K562 (cell line): ENCODE results near the gene GOLPH3L. TPM values are rescaled to one million over a fixed set of nuclear protein-coding genes. Genes with fewer than 3 reads are reported as not detected.
A peak's percentile ranks its signal among the peaks of the same experiment; 100 is the strongest.

ENCODE experiments used
- ATAC-seq: fragments of 200-7000 bp; cut with Tn5 transposase; 3 replicates; pipeline ENCODE4 v1.9.1; 2020; ENCODE audit warnings: moderate library complexity
- BruUV-seq: library from RNA; stranded (reverse); fragments of 400-500 nt; replicated peaks from 2 replicates; lab custom pipeline; 2021; lab: Mats Ljungman, UMichigan
- CTCF ChIA-PET: fragments of 300-600 bp; formaldehyde crosslinking; extraction: SDS; loops from one replicate; lab custom pipeline; 2021; ENCODE audit warnings: low intra/inter-chr PET ratio; lab: Yijun Ruan, JAX
- POLR2A ChIA-PET: fragments of 300-600, 350-650 bp; sonication (Branson Sonifier 250); formaldehyde crosslinking; extraction: SDS; loops from one replicate; lab custom pipeline; 2021; ENCODE audit warnings: antibody characterized with exemption, inconsistent platforms; lab: Yijun Ruan, JAX
- DNase-seq, 4 experiments: peaks; one replicate each; pipeline versions ENCODE4 v3.0.0 to v3.0.0-alpha.2; 2011 to 2018; ENCODE audit warnings: low spot score in 3 of 4, mixed read lengths in 3 of 4; ENCODE audit errors: extremely low read depth in 1 of 4
- FAIRE-seq: peaks from 2 replicates; lab custom pipeline; 2011; peaks lifted over from hg19 to GRCh38; lab: Jason Lieb, UNC
- H2AFZ ChIP-seq: 2 replicates; pipeline ENCODE4 v1.6.0; 2011; ENCODE audit warnings: low read depth, low read length, control low read depth, inconsistent platforms
- H3K27ac ChIP-seq: fragments of 200-600 bp; 3 replicates; pipeline ENCODE4 v1.8.0; 2011; ENCODE audit warnings: low read depth, mild to moderate bottlenecking, control low read depth, inconsistent platforms, low read length, moderate library complexity, mixed read lengths; ENCODE audit errors: extremely low read depth
- H3K27me3 ChIP-seq, 2 experiments: fragments of 300-600 bp in 1 of 2; 2 replicates in 1 of 2; 3 replicates in 1 of 2; pipeline versions ENCODE4 v1.6.0 to v1.8.0; 2011; ENCODE audit warnings: inconsistent platforms in 2 of 2, low read length in 2 of 2, mild to moderate bottlenecking in 1 of 2, mixed read lengths in 1 of 2, moderate library complexity in 1 of 2; ENCODE audit not compliant: control insufficient read depth in 2 of 2, insufficient read depth in 2 of 2
- H3K36me3 ChIP-seq: fragments of 300-600 bp; 3 replicates; pipeline ENCODE4 v1.8.0; 2011; ENCODE audit warnings: mild to moderate bottlenecking, low read length, inconsistent platforms; ENCODE audit not compliant: control insufficient read depth, insufficient read depth
- H3K4me1 ChIP-seq, 2 experiments: fragments of 200-600 bp in 1 of 2; replicated peaks in 1 of 2; 2 replicates in 1 of 2; 3 replicates in 1 of 2; pipeline versions ENCODE4 v1.5.1 to v1.8.0; 2011; ENCODE audit warnings: inconsistent platforms in 2 of 2, low read length in 2 of 2, mild to moderate bottlenecking in 1 of 2, mixed read lengths in 1 of 2, moderate library complexity in 1 of 2; ENCODE audit not compliant: control insufficient read depth in 2 of 2, insufficient read depth in 2 of 2
- H3K4me2 ChIP-seq: 2 replicates; pipeline ENCODE4 v1.6.1; 2011; ENCODE audit warnings: low read length, control low read depth, inconsistent platforms, mixed read lengths; ENCODE audit not compliant: insufficient read depth
- H3K4me3 ChIP-seq: fragments of 200-600 bp; sonication (generic), shearing (Covaris generic); 2 replicates; pipeline ENCODE4 v1.5.1; 2016; ENCODE audit warnings: control low read depth, inconsistent platforms
- H3K79me2 ChIP-seq: fragments of 200-600 bp; 3 replicates; pipeline ENCODE4 v1.8.0; 2011; ENCODE audit warnings: low read length, inconsistent platforms; ENCODE audit not compliant: control insufficient read depth, insufficient read depth
- H3K9ac ChIP-seq, 2 experiments: 2 replicates each; pipeline versions ENCODE4 v1.6.0 to v1.6.1; 2011; ENCODE audit warnings: low read depth in 2 of 2, low read length in 2 of 2, control low read depth in 1 of 2, inconsistent platforms in 1 of 2, mild to moderate bottlenecking in 1 of 2, mixed read lengths in 1 of 2; ENCODE audit not compliant: insufficient read depth in 1 of 2
- H3K9me1 ChIP-seq: one replicate; pipeline ENCODE4 v1.6.0; 2011; ENCODE audit warnings: inconsistent platforms, mild to moderate bottlenecking, low read length, moderate library complexity; ENCODE audit not compliant: control insufficient read depth, insufficient read depth
- H3K9me3 ChIP-seq: replicated peaks from 2 replicates; pipeline ENCODE4 v1.5.1; 2011; ENCODE audit warnings: low read depth, low read length, inconsistent platforms; ENCODE audit not compliant: control insufficient read depth, insufficient read depth
- H4K20me1 ChIP-seq: replicated peaks from 2 replicates; pipeline ENCODE4 v1.6.1; 2011; ENCODE audit warnings: low read length, inconsistent platforms, mixed read lengths; ENCODE audit not compliant: control insufficient read depth, insufficient read depth
- ARID1B ChIP-seq: fragments of 450-650 bp; IDR thresholded peaks from 2 replicates; pipeline ENCODE4 v1.6.1; 2016; ENCODE audit warnings: antibody characterized with exemption, mild to moderate bottlenecking, inconsistent platforms
- CBFA2T3 ChIP-seq: fragments of 450-650 bp; IDR thresholded peaks from 2 replicates; pipeline ENCODE4 v1.6.1; 2017
- DPF2 ChIP-seq: fragments of 450-650 bp; IDR thresholded peaks from 2 replicates; pipeline ENCODE4 v1.6.1; 2016
- ESRRB ChIP-seq: fragments of 250-450 bp; sonication (Bioruptor Pico); IDR thresholded peaks from 2 replicates; pipeline ENCODE4 v1.5.0; 2020; ENCODE audit warnings: mild to moderate bottlenecking, moderate library complexity, borderline replicate concordance
- JUND ChIP-seq, 2 experiments: IDR thresholded peaks; 2 replicates in 1 of 2; 3 replicates in 1 of 2; pipeline ENCODE4 v1.6.1; 2011; ENCODE audit warnings: borderline replicate concordance in 2 of 2, low read depth in 2 of 2, low read length in 2 of 2, improper control_type of control experiment in 1 of 2, missing biosample characterization in 1 of 2, missing genetic modification characterization in 1 of 2, missing genetic modification reagents in 1 of 2
- MAFF ChIP-seq: IDR thresholded peaks from 2 replicates; pipeline ENCODE4 v1.6.1; 2012; ENCODE audit warnings: low read length, improper control_type of control experiment
- NCOR1 ChIP-seq: fragments of 450-650 bp; IDR thresholded peaks from 2 replicates; pipeline ENCODE4 v1.6.1; 2016; ENCODE audit warnings: mild to moderate bottlenecking, moderate library complexity
- NR2C2 ChIP-seq, 2 experiments: fragments of 200-800 bp in 1 of 2; sonication (Bioruptor generic) in 1 of 2; sonication (generic) in 1 of 2; formaldehyde crosslinking in 1 of 2; IDR thresholded peaks; 2 replicates each; pipeline versions ENCODE4 v1.6.1 to v1.8.0; 2016 to 2022; ENCODE audit warnings: mild to moderate bottlenecking in 1 of 2, missing compliant biosample characterization in 1 of 2, missing genetic modification characterization in 1 of 2, missing genetic modification reagents in 1 of 2
- PRPF4 ChIP-seq: fragments of 200-400 bp; formaldehyde crosslinking; IDR thresholded peaks from one replicate; pipeline ENCODE4 v1.6.1; 2017; ENCODE audit warnings: low read length, low read depth, mild to moderate bottlenecking; ENCODE audit not compliant: insufficient read depth, poor library complexity, severe bottlenecking
- SOX6 ChIP-seq: fragments of 450-650 bp; IDR thresholded peaks from 2 replicates; pipeline ENCODE4 v1.6.1; 2014; ENCODE audit warnings: mild to moderate bottlenecking
- TCF7 ChIP-seq: sonication (generic); IDR thresholded peaks from 2 replicates; pipeline ENCODE4 v1.6.1; 2016; ENCODE audit warnings: antibody characterized with exemption, borderline replicate concordance
- ZNF24 ChIP-seq: fragments of 450-650 bp; IDR thresholded peaks from 2 replicates; pipeline ENCODE4 v1.6.1; 2016
- ZNF668 ChIP-seq: fragments of 250-450 bp; sonication (Bioruptor Pico); IDR thresholded peaks from 2 replicates; pipeline ENCODE4 v1.8.0; 2022; ENCODE audit warnings: mild to moderate bottlenecking, inconsistent platforms
- ZNF764 ChIP-seq: fragments of 250-450 bp; sonication (Bioruptor Pico); IDR thresholded peaks from 2 replicates; pipeline ENCODE4 v1.4.0; 2020; ENCODE audit warnings: low read depth, mild to moderate bottlenecking, moderate library complexity
- WGBS: fragments of 100-300 bp; shearing (Covaris generic); methylation state at CpG from one replicate; pipeline ENCODE4 v1.1.6; 2016; ENCODE audit warnings: low coverage, mixed read lengths; ENCODE audit not compliant: insufficient coverage; ENCODE audit errors: missing lambda C conversion rate; 5-methylcytosine and 5-hydroxymethylcytosine counted together
- in situ Hi-C: fragments of 300-500 bp; cut with MboI; formaldehyde crosslinking; loops from 4 replicates; pipeline ENCODE4 v1.15.0; 2018; ENCODE audit warnings: inconsistent platforms, mixed read lengths
- intact Hi-C: fragments of 100-400 bp; cut with micrococcal nuclease; formaldehyde crosslinking; loops from 2 replicates; pipeline ENCODE4 v1.14.2; 2022
- polyA plus RNA-seq, 8 experiments: library from polyadenylated mRNA; depleted of rRNA in 4 of 8; stranded (reverse) in 5 of 8; unstranded in 3 of 8; fragments of >200 nt; fragmentation: Nextera tagmentation in 2 of 8; fragmentation: Illumina TruSeq in 1 of 8; extraction: Ambion mirVana in 2 of 8; extraction: Trizol in 1 of 8; gene quantifications; 2 replicates each; pipeline versions ENCODE4 v1.2.1 to v1.2.3, GENCODE V29; 2011 to 2014; ENCODE audit warnings: inconsistent platforms in 1 of 8, missing spikeins in 1 of 8
- total RNA-seq, 7 experiments: library from RNA; depleted of rRNA in 6 of 7; stranded (reverse); fragments of >200 nt in 6 of 7; fragmentation: Illumina TruSeq in 2 of 7; extraction: Trizol in 2 of 7; gene quantifications; 2 replicates each; pipeline versions ENCODE4 v1.2.1 to v1.2.3, GENCODE V29; 2011 to 2021; ENCODE audit warnings: low replicate concordance in 1 of 7
- TF ChIP-seq, protein P1 (sequence below), 2 experiments: IDR thresholded peaks; 2 replicates each; pipeline ENCODE4 v1.6.1; 2012; ENCODE audit warnings: improper control_type of control experiment in 2 of 2, low read depth in 2 of 2, low read length in 2 of 2, borderline replicate concordance in 1 of 2
- TF ChIP-seq, protein P2 (sequence below): fragments of 450-650 bp; formaldehyde crosslinking; IDR thresholded peaks from 2 replicates; pipeline ENCODE4 v1.4.0; 2020; ENCODE audit warnings: mild to moderate bottlenecking, mixed read lengths
- TF ChIP-seq, protein P3 (sequence below): sonication (generic); IDR thresholded peaks from 2 replicates; pipeline ENCODE4 v1.6.1; 2016

The GOLPH3L gene
- total and polyA plus RNA-seq, 9 of the 15 experiments (the other 6 are each of a cell fraction or from before 2014, with no cell fraction given) = 8.1 to 42.1 (median 21.6) TPM

DNA sequence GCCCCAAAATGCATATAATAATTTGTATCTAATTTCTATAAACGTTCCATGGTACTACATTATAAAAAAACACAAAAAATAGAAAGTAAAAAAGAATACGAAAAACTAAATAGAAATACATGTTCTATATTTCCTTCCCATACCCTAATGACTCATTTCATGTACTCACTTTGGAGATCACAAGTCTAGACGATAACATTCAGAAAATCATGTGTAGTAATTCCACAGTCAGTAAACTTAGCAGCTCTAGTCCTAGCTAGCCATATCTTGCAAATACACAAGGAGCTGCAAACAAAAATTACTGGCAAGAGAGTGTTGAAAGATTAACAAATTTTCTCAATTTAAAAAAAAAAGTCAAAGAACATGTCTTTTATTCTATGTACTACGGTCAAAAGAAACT lies 1.4 kb downstream of the GOLPH3L start:
- DNase-seq (peak in 1 of 4 experiments; percentile 21), FAIRE-seq (peak; percentile 69), ATAC-seq (no peak)
- no peaks in the 10 kb centered on the region for H3K9me1 ChIP-seq
- BruUV-seq = no TSS peak
- no peak overlapping the region for H2AFZ ChIP-seq
- H3K9ac ChIP-seq = peak overlapping the region in 1 of 2 experiments; percentile 70; a peak in 2 of 4 replicates
- POLR2A ChIA-PET = interaction anchor here (0.6 to 2.3 kb wide), 2 partner anchors 117 to 128 kb away, joined by 3 to 10 read pairs; partner anchors contain the start of gene MCL1
- intact Hi-C loops = loop anchor here (1.0 kb wide), 1 partner anchor 73 kb away; no protein-coding TSS in a partner anchor
- peak overlapping the region; percentile 55; the same call in 2 of the 3 replicates for H3K27ac ChIP-seq
- CTCF ChIA-PET = no interaction called here
- no peaks in the 10 kb centered on the region for H3K27me3 ChIP-seq
- no peaks in the 10 kb centered on the region for H3K9me3 ChIP-seq
- H3K4me2 ChIP-seq = peak overlapping the region; percentile 60
- H4K20me1 ChIP-seq = no peaks in the 10 kb centered on the region
- in situ Hi-C loops = no loop called here
- H3K36me3 ChIP-seq = peaks cover 33% of the 10 kb centered on the region
- WGBS = 15% methylated on average over 4 of the region's 4 CpGs
- H3K79me2 ChIP-seq = peaks cover 28% of the 10 kb centered on the region
- peak overlapping the region; percentile 13; the same call in 1 of the 2 replicates for H3K4me3 ChIP-seq
- H3K4me1 ChIP-seq = no peaks in the 10 kb centered on the region; a peak in 1 of 5 replicates
- TF ChIP-seq, protein P1, sequence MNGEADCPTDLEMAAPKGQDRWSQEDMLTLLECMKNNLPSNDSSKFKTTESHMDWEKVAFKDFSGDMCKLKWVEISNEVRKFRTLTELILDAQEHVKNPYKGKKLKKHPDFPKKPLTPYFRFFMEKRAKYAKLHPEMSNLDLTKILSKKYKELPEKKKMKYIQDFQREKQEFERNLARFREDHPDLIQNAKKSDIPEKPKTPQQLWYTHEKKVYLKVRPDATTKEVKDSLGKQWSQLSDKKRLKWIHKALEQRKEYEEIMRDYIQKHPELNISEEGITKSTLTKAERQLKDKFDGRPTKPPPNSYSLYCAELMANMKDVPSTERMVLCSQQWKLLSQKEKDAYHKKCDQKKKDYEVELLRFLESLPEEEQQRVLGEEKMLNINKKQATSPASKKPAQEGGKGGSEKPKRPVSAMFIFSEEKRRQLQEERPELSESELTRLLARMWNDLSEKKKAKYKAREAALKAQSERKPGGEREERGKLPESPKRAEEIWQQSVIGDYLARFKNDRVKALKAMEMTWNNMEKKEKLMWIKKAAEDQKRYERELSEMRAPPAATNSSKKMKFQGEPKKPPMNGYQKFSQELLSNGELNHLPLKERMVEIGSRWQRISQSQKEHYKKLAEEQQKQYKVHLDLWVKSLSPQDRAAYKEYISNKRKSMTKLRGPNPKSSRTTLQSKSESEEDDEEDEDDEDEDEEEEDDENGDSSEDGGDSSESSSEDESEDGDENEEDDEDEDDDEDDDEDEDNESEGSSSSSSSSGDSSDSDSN (IDR thresholded peaks at IDR 0.05; ENCODE audit: borderline replicate concordance in 1 of 2, low read depth in 2 of 2, low read length in 2 of 2) = no peak
- no peak for TF ChIP-seq ESRRB (CRISPR knock-in tag)
- no peak for TF ChIP-seq SOX6
- no peak for TF ChIP-seq NR2C2 (CRISPR knock-in tag; IDR thresholded peaks at IDR 0.05)
- TF ChIP-seq NR2C2 (tag; IDR thresholded peaks at IDR 0.05) = no peak
- peak; percentile 42; the same call in 1 of the 2 replicates for TF ChIP-seq DPF2
- TF ChIP-seq PRPF4 = no peak
- no peak for TF ChIP-seq TCF7
- TF ChIP-seq ZNF668 (CRISPR knock-in tag) = no peak
- TF ChIP-seq JUND (IDR thresholded peaks at IDR 0.05; ENCODE audit: borderline replicate concordance, low read depth, low read length) = peak; percentile 25; the same call in 1 of the 2 replicates
- TF ChIP-seq JUND (tag; IDR thresholded peaks at IDR 0.05; ENCODE audit: borderline replicate concordance, low read depth, low read length) = no peak
- TF ChIP-seq, protein P2, sequence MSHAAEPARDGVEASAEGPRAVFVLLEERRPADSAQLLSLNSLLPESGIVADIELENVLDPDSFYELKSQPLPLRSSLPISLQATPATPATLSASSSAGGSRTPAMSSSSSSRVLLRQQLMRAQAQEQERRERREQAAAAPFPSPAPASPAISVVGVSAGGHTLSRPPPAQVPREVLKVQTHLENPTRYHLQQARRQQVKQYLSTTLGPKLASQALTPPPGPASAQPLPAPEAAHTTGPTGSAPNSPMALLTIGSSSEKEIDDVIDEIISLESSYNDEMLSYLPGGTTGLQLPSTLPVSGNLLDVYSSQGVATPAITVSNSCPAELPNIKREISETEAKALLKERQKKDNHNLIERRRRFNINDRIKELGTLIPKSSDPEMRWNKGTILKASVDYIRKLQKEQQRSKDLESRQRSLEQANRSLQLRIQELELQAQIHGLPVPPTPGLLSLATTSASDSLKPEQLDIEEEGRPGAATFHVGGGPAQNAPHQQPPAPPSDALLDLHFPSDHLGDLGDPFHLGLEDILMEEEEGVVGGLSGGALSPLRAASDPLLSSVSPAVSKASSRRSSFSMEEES = no peak
- no peak for TF ChIP-seq MAFF
- TF ChIP-seq ARID1B = peak; percentile 42; the same call in 1 of the 2 replicates
- peak; percentile 26; the same call in 1 of the 2 replicates for TF ChIP-seq NCOR1
- TF ChIP-seq ZNF764 (CRISPR knock-in tag) = no peak
- TF ChIP-seq CBFA2T3 = 0 out of 2 replicates have a peak, but pooled peaks have one; percentile 15
- TF ChIP-seq, protein P3, sequence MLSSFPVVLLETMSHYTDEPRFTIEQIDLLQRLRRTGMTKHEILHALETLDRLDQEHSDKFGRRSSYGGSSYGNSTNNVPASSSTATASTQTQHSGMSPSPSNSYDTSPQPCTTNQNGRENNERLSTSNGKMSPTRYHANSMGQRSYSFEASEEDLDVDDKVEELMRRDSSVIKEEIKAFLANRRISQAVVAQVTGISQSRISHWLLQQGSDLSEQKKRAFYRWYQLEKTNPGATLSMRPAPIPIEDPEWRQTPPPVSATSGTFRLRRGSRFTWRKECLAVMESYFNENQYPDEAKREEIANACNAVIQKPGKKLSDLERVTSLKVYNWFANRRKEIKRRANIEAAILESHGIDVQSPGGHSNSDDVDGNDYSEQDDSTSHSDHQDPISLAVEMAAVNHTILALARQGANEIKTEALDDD = 0 out of 2 replicates have a peak, but pooled peaks have one; percentile 40
- TF ChIP-seq ZNF24 = no peak
